ENCODE measurements around the gene THAP8. TPM values are rescaled to one million over a fixed set of nuclear protein-coding genes. Genes with fewer than 3 reads are reported as not detected.

The THAP8 gene
- total RNA-seq, 1 experiment from 2014 or later: 3.2 TPM

- Mint-ChIP-seq H3K36me3 (ENCODE audit: insufficient read depth, unreplicated experiment) (peaks cover 30% of the 10 kb centered on the region), H3K4me3 (ENCODE audit: low read depth, unreplicated experiment) (no peak overlapping the region), H3K9me3 (ENCODE audit: low read depth, unreplicated experiment) (no peaks in the 10 kb centered on the region), H3K27ac (ENCODE audit: unreplicated experiment) (no peak overlapping the region), H3K27me3 (ENCODE audit: unreplicated experiment) (no peaks in the 10 kb centered on the region), H3K4me1 (ENCODE audit: low read depth, unreplicated experiment) (peaks cover 10% of the 10 kb centered on the region)
- DNase-seq: peak; percentile 40
- intact Hi-C loops (cut with micrococcal nuclease; ENCODE audit: unreplicated experiment): loop anchor here (5.0 kb wide), 1 partner anchor 39 kb away; the partner anchor contains the start of gene ALKBH6
- CTCF ChIA-PET: interaction anchor here (0.6 kb wide), 1 partner anchor 22 kb away, joined by 3 read pairs; no protein-coding TSS in a partner anchor
- TF ChIP-seq CTCF (IDR thresholded peaks at IDR 0.05; ENCODE audit: unreplicated experiment): no peak
- no TSS peak for BruUV-seq (replicated peaks)
Observed at GRCh38 chr19:36051236-36051635, 2.8 kb downstream of the THAP8 start.

GRCh38 chr19:36049080-36049698, 4.9 kb downstream of the THAP8 start:
- no peak for TF ChIP-seq CTCF (IDR thresholded peaks at IDR 0.05; ENCODE audit: unreplicated experiment)
- H3K4me1 Mint-ChIP-seq (ENCODE audit: low read depth, unreplicated experiment): no peaks in the 10 kb centered on the region
- no peaks in the 10 kb centered on the region for H3K27me3 Mint-ChIP-seq (ENCODE audit: unreplicated experiment)
- H3K4me3 Mint-ChIP-seq (ENCODE audit: low read depth, unreplicated experiment): no peak overlapping the region
- DNase-seq: no peak
- peaks cover 9% of the 10 kb centered on the region for H3K36me3 Mint-ChIP-seq (ENCODE audit: insufficient read depth, unreplicated experiment)
- intact Hi-C loops (cut with micrococcal nuclease; ENCODE audit: unreplicated experiment): no loop called here
- CTCF ChIA-PET: interaction anchor here (0.7 kb wide), 1 partner anchor 596 kb away, joined by 4 read pairs; no protein-coding TSS in a partner anchor
- H3K9me3 Mint-ChIP-seq (ENCODE audit: low read depth, unreplicated experiment): no peaks in the 10 kb centered on the region
- no peak overlapping the region for H3K27ac Mint-ChIP-seq (ENCODE audit: unreplicated experiment)
- no TSS peak for BruUV-seq (replicated peaks)

GRCh38 chr19:36047835-36048234, 6.2 kb downstream of the THAP8 start:
- Mint-ChIP-seq H3K4me1 (ENCODE audit: low read depth, unreplicated experiment) (no peaks in the 10 kb centered on the region), H3K27me3 (ENCODE audit: unreplicated experiment) (no peaks in the 10 kb centered on the region), H3K4me3 (ENCODE audit: low read depth, unreplicated experiment) (no peak overlapping the region), H3K27ac (ENCODE audit: unreplicated experiment) (no peak overlapping the region), H3K36me3 (ENCODE audit: insufficient read depth, unreplicated experiment) (no peaks in the 10 kb centered on the region), H3K9me3 (ENCODE audit: low read depth, unreplicated experiment) (no peaks in the 10 kb centered on the region)
- no TSS peak for BruUV-seq (replicated peaks)
- intact Hi-C loops (cut with micrococcal nuclease; ENCODE audit: unreplicated experiment): no loop called here
- CTCF ChIA-PET: no interaction called here
- DNase-seq: no peak
- TF ChIP-seq CTCF (IDR thresholded peaks at IDR 0.05; ENCODE audit: unreplicated experiment): no peak

GRCh38 chr19:36046443-36047050, 7.5 kb downstream of the THAP8 start:
- TF ChIP-seq CTCF (IDR thresholded peaks at IDR 0.05; ENCODE audit: unreplicated experiment): no peak
- Mint-ChIP-seq H3K27ac (ENCODE audit: unreplicated experiment) (no peak overlapping the region), H3K9me3 (ENCODE audit: low read depth, unreplicated experiment) (no peaks in the 10 kb centered on the region), H3K27me3 (ENCODE audit: unreplicated experiment) (no peaks in the 10 kb centered on the region), H3K4me1 (ENCODE audit: low read depth, unreplicated experiment) (no peaks in the 10 kb centered on the region), H3K4me3 (ENCODE audit: low read depth, unreplicated experiment) (no peak overlapping the region), H3K36me3 (ENCODE audit: insufficient read depth, unreplicated experiment) (no peaks in the 10 kb centered on the region)
- CTCF ChIA-PET: no interaction called here
- DNase-seq: no peak
- intact Hi-C loops (cut with micrococcal nuclease; ENCODE audit: unreplicated experiment): no loop called here
- BruUV-seq (replicated peaks): no TSS peak

Data from Calu3 (cell line).